ENCODE data around the gene NFATC1. TPM values are rescaled to one million over a fixed set of nuclear protein-coding genes. Genes with fewer than 3 reads are reported as not detected.

The NFATC1 gene
- total RNA-seq, 6 experiments from 2014 or later: 0.57 to 2.0 (median 0.89) TPM

DNA sequence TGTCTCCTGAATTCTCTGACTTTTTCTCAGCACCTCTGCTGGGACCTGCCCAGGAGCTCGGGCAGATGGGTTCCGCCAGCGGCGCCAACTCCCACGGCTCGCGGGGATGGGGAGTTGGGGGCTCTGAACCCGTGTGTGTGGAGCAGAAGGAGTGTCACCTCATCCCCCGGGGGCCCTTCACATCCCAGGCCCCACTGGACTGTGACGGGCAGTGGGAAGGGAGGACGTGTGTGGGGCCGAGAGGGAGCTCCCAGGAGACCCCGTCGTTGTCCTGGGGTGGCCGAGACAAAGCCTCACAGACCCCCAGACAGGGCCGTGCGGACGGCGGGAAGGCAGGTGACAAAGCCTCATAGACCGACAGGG, 153.9 kb downstream of the NFATC1 start:
- H3K4me3 Mint-ChIP-seq: no peak overlapping the region
- H3K27me3 Mint-ChIP-seq (ENCODE audit: insufficient read depth): peaks cover 12% of the 10 kb centered on the region
- no peak overlapping the region for H3K27ac Mint-ChIP-seq
- TF ChIP-seq, protein P1, sequence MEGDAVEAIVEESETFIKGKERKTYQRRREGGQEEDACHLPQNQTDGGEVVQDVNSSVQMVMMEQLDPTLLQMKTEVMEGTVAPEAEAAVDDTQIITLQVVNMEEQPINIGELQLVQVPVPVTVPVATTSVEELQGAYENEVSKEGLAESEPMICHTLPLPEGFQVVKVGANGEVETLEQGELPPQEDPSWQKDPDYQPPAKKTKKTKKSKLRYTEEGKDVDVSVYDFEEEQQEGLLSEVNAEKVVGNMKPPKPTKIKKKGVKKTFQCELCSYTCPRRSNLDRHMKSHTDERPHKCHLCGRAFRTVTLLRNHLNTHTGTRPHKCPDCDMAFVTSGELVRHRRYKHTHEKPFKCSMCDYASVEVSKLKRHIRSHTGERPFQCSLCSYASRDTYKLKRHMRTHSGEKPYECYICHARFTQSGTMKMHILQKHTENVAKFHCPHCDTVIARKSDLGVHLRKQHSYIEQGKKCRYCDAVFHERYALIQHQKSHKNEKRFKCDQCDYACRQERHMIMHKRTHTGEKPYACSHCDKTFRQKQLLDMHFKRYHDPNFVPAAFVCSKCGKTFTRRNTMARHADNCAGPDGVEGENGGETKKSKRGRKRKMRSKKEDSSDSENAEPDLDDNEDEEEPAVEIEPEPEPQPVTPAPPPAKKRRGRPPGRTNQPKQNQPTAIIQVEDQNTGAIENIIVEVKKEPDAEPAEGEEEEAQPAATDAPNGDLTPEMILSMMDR (IDR thresholded peaks at IDR 0.05): no peak
- no peaks in the 10 kb centered on the region for H3K4me1 Mint-ChIP-seq (ENCODE audit: low read depth)
- H3K9me3 Mint-ChIP-seq: peaks cover 16% of the 10 kb centered on the region
- H3K36me3 Mint-ChIP-seq (ENCODE audit: low read depth): no peaks in the 10 kb centered on the region
- no peak for DNase-seq

DNA sequence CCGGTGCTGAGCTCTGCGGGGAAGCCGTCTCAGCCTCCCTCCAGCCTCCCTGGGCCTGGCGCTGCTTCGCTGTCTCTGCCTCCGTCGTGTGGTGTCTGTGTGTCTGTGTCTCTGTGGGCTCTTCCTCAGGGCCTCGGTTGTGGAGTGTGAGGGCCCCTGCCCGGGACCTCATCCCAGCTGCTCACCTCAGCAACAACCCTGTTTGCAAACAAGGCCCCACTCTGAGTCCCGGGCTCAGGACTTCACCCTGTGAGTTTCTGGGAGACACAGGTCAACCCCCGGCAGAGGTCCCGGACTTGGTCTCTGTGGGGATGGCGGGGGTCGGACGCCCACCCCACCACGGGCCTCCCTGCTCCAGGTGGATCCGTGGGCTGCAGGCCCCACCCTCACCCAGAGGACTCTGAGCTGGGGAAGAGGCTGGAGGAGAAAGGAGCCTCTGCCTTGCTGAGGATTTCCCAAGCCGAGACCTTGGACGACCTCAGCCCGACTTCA, 156.5 kb downstream of the NFATC1 start:
- H3K4me1 Mint-ChIP-seq (ENCODE audit: low read depth): no peaks in the 10 kb centered on the region
- TF ChIP-seq, protein P1 (IDR thresholded peaks at IDR 0.05): no peak
- H3K27ac Mint-ChIP-seq: no peak overlapping the region
- no peak overlapping the region for H3K4me3 Mint-ChIP-seq
- H3K9me3 Mint-ChIP-seq: peaks cover 11% of the 10 kb centered on the region
- DNase-seq: no peak
- no peaks in the 10 kb centered on the region for H3K36me3 Mint-ChIP-seq (ENCODE audit: low read depth)
- H3K27me3 Mint-ChIP-seq (ENCODE audit: insufficient read depth): 0 out of 2 replicates have a peak, but pooled peaks cover 2% of the 10 kb centered on the region

DNA sequence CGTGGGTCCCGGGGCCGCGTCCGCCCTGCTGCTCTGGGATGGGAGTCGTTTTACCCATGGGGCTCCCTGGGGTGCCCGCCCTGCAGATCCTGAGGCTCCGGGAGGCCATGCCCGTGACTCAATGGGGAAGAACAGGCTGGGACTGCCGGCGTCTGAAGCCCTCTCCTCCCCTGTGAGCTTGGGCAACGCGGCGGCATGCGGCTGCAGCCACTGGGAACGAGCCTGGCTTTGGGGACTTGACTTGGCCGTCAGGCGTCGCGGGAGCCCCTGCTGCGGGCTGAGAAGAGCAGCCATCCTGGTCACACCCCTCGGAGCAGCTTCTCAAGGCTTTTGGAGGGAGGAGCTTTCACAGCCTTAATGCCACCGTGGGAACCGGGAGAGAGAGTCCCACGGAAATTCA, 157.0 kb downstream of the NFATC1 start:
- Mint-ChIP-seq H3K4me1 (ENCODE audit: low read depth) (no peaks in the 10 kb centered on the region), H3K27ac (no peak overlapping the region), H3K9me3 (peaks cover 9% of the 10 kb centered on the region; the same call in 1 of the 2 replicates), H3K27me3 (ENCODE audit: insufficient read depth) (0 out of 2 replicates have a peak, but pooled peaks cover 2% of the 10 kb centered on the region), H3K4me3 (no peak overlapping the region), H3K36me3 (ENCODE audit: low read depth) (no peaks in the 10 kb centered on the region)
- DNase-seq: no peak
- TF ChIP-seq, protein P1 (IDR thresholded peaks at IDR 0.05): no peak

DNA sequence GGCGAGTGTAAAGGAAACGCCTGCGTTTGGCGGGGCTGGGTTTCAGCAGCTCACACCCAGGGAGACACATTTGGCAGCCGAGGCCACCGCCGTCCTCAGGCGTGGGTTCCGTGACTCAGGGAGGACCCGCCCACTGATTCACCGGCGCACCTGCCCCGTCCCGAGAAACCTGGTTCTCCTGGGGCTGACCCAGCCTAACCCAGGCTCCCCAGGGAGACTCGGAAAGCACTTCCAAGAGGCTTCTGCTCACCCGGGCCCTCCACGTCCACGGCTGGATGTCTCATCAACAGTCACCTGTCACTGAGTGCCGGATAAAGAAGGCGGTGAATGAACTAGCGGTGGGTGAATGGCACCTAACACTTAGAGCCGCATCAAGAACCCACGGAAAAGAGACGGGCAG, 157.4 kb downstream of the NFATC1 start:
- Mint-ChIP-seq H3K27me3 (ENCODE audit: insufficient read depth) (0 out of 2 replicates have a peak, but pooled peaks cover 2% of the 10 kb centered on the region), H3K9me3 (peaks cover 9% of the 10 kb centered on the region; the same call in 1 of the 2 replicates), H3K27ac (no peak overlapping the region), H3K36me3 (ENCODE audit: low read depth) (no peaks in the 10 kb centered on the region), H3K4me1 (ENCODE audit: low read depth) (no peaks in the 10 kb centered on the region), H3K4me3 (no peak overlapping the region)
- TF ChIP-seq, protein P1 (IDR thresholded peaks at IDR 0.05): no peak
- no peak for DNase-seq

DNA sequence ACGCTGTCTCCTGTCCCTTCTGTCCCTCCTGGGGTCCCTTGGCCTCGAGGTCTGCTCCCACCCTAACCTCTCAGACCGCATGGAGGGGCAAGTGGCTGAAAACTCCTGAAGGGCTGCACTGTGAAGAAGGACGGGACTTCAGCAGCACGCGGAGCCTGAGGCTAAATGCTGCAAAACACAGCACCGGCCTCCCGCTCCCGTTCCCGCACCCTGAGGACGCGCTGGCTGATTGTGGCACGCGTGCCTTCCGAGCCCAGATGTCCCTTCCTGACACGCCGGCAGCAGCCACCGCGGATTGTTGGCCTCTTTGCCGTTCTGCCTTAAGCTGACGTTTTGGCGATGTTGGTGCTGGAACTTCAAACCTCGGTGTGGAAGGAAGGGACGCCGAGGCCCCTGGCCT, 158.0 kb downstream of the NFATC1 start:
- Mint-ChIP-seq H3K9me3 (peaks cover 6% of the 10 kb centered on the region; the same call in 1 of the 2 replicates), H3K4me1 (ENCODE audit: low read depth) (no peaks in the 10 kb centered on the region), H3K27me3 (ENCODE audit: insufficient read depth) (peaks cover 5% of the 10 kb centered on the region; the same call in 1 of the 2 replicates), H3K27ac (no peak overlapping the region), H3K4me3 (no peak overlapping the region), H3K36me3 (ENCODE audit: low read depth) (no peaks in the 10 kb centered on the region)
- DNase-seq: no peak
- TF ChIP-seq, protein P1 (IDR thresholded peaks at IDR 0.05): no peak

Data from HFFc6 (cell line).